Measurements from ENCODE around the gene HPS4.
"Not testable (repeated sequence)": the region's sequence is repeated elsewhere in the genome, so short reads cannot be mapped to it uniquely, and the experiment has no call there.

Gene HPS4

GRCh38 chr22:26444777-26445176 is 38.8 kb downstream of the HPS4 start:
- Mint-ChIP-seq H3K4me3 (no peak overlapping the region), H3K9me3 (no peaks in the 10 kb centered on the region), H3K36me3 (ENCODE audit: low read depth) (no peaks in the 10 kb centered on the region), H3K4me1 (no peaks in the 10 kb centered on the region), H3K27ac (peak overlapping the region in 2 of 3 experiments; percentile 9 to 86), H3K27me3 (ENCODE audit: low read depth) (no peaks in the 10 kb centered on the region)
- no peak for TF ChIP-seq CTCF (IDR thresholded peaks at IDR 0.05; ENCODE audit: unreplicated experiment in 3 of 3)

- no peaks in the 10 kb centered on the region for H3K27me3 Mint-ChIP-seq (ENCODE audit: low read depth)
- no peak overlapping the region for H3K4me3 Mint-ChIP-seq
- no peaks in the 10 kb centered on the region for H3K4me1 Mint-ChIP-seq
- H3K36me3 Mint-ChIP-seq (ENCODE audit: low read depth): no peaks in the 10 kb centered on the region
- H3K27ac Mint-ChIP-seq: peak overlapping the region in 1 of 3 experiments; percentile 86
- TF ChIP-seq CTCF (IDR thresholded peaks at IDR 0.05; ENCODE audit: unreplicated experiment in 3 of 3): no peak
- H3K9me3 Mint-ChIP-seq: no peaks in the 10 kb centered on the region
These were observed 39.5 kb downstream of the HPS4 start for GRCh38 chr22:26443901-26444690.

- Mint-ChIP-seq H3K27me3 (ENCODE audit: low read depth) (no peaks in the 10 kb centered on the region), H3K27ac (no peak overlapping the region), H3K36me3 (ENCODE audit: low read depth) (no peaks in the 10 kb centered on the region), H3K9me3 (no peaks in the 10 kb centered on the region), H3K4me1 (no peaks in the 10 kb centered on the region), H3K4me3 (no peak overlapping the region)
- TF ChIP-seq CTCF (IDR thresholded peaks at IDR 0.05; ENCODE audit: unreplicated experiment in 3 of 3): no peak
These were observed 41.4 kb downstream of the HPS4 start for GRCh38 chr22:26442086-26442756.

DNA sequence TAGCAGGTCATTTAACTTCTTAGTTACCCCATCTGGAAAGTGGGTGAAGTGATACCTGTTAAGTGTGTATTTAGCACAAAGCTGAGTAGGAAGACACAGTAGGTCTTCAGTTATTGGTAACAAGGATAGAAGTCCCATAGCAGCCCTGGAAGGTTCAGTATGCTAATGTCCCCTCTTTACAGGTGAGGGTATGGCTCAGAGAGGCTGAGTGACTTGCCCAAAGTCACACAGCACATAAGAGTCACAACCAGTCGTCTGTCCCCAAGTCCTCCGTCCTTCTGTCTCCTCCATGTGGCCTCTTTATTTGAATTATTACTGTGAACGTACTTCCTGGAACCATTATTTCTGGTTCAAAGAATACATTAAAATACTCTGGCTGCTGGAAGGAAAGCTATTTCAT is 44.0 kb downstream of the HPS4 start:
- TF ChIP-seq CTCF (IDR thresholded peaks at IDR 0.05; ENCODE audit: unreplicated experiment in 3 of 3): no peak
- Mint-ChIP-seq H3K36me3 (ENCODE audit: low read depth) (no peaks in the 10 kb centered on the region), H3K4me3 (no peak overlapping the region), H3K9me3 (no peaks in the 10 kb centered on the region), H3K27me3 (ENCODE audit: low read depth) (peaks cover 7% of the 10 kb centered on the region), H3K4me1 (peaks cover 7% of the 10 kb centered on the region), H3K27ac (no peak overlapping the region)

- not testable (repeated sequence) for H3K9me3 Mint-ChIP-seq; H3K36me3 Mint-ChIP-seq (ENCODE audit: low read depth); H3K4me3 Mint-ChIP-seq; H3K4me1 Mint-ChIP-seq; H3K27ac Mint-ChIP-seq
- peaks cover 10% of the 10 kb centered on the region for H3K27me3 Mint-ChIP-seq (ENCODE audit: low read depth)
These were observed 44.8 kb downstream of the HPS4 start for GRCh38 chr22:26438776-26439175.

- no peak overlapping the region for H3K4me3 Mint-ChIP-seq
These were observed 45.7 kb downstream of the HPS4 start for GRCh38 chr22:26437694-26438392.

More at GRCh38 chr22:26437694-26438392, 45.7 kb downstream of the HPS4 start:
- H3K9me3 Mint-ChIP-seq: no peaks in the 10 kb centered on the region
- H3K4me1 Mint-ChIP-seq: peaks cover 7% of the 10 kb centered on the region
- H3K36me3 Mint-ChIP-seq (ENCODE audit: low read depth): no peaks in the 10 kb centered on the region
- no peak overlapping the region for H3K27ac Mint-ChIP-seq
- TF ChIP-seq CTCF (IDR thresholded peaks at IDR 0.05; ENCODE audit: unreplicated experiment in 3 of 3): no peak
- peaks cover 14% of the 10 kb centered on the region for H3K27me3 Mint-ChIP-seq (ENCODE audit: low read depth)

Measured in nephron (organoid).